Heart left ventricle (tissue), 16 donors: ENCODE measurements around the gene C3orf80. TPM values are rescaled to one million over a fixed set of nuclear protein-coding genes. Genes with fewer than 3 reads are reported as not detected.

Source experiments
- ATAC-seq, 4 donors: fragments of 200-7000 bp; cut with Tn5 transposase; one replicate each; pipeline ENCODE4 v1.9.1; 2020 to 2022; ENCODE audit warnings: moderate library complexity in 4 of 4, mild to moderate bottlenecking in 3 of 4, moderate number of reproducible peaks in 1 of 4
- DNase-seq, 5 donors: peaks; one replicate each; pipeline ENCODE4 v3.0.0-alpha.2; 2020
- H3K27ac ChIP-seq, 12 donors: fragments of 200-600 bp; sonication (generic) in 4 of 12; one replicate each; pipeline versions ENCODE4 v1.5.0 to v1.8.0; 2016 to 2022; ENCODE audit warnings: mild to moderate bottlenecking in 2 of 12
- H3K27me3 ChIP-seq, 9 donors: fragments of 200-600 bp; sonication (generic) in 2 of 9; one replicate each; pipeline versions ENCODE4 v1.5.1 to v1.8.0; 2016 to 2022; ENCODE audit warnings: mild to moderate bottlenecking in 3 of 9
- H3K36me3 ChIP-seq, 9 donors: fragments of 200-600 bp; sonication (generic) in 2 of 9; one replicate each; pipeline versions ENCODE4 v1.5.0 to v1.8.0; 2018 to 2022; ENCODE audit warnings: mild to moderate bottlenecking in 2 of 9
- H3K4me1 ChIP-seq, 12 donors: fragments of 200-600 bp; sonication (generic) in 4 of 12; one replicate each; pipeline versions ENCODE4 v1.5.0 to v1.8.0; 2016 to 2022; ENCODE audit warnings: mild to moderate bottlenecking in 3 of 12
- H3K4me3 ChIP-seq, 12 donors: fragments of 200-600 bp; sonication (generic) in 4 of 12; one replicate each; pipeline versions ENCODE4 v1.5.0 to v1.8.0; 2017 to 2022; ENCODE audit warnings: mild to moderate bottlenecking in 9 of 12, moderate library complexity in 4 of 12
- H3K9me3 ChIP-seq, 12 donors: fragments of 200-600 bp; sonication (generic) in 4 of 12; one replicate each; pipeline versions ENCODE4 v1.5.0 to v1.8.0; 2016 to 2022; ENCODE audit warnings: mild to moderate bottlenecking in 1 of 12
- POLR2A ChIP-seq, 2 donors: fragments of 450-650 bp; IDR thresholded peaks; one replicate each; pipeline ENCODE4 v1.6.1; 2017; ENCODE audit warnings: antibody characterized with exemption in 2 of 2, mild to moderate bottlenecking in 2 of 2, moderate library complexity in 2 of 2
- whole genome bisulfite sequencing, 4 donors: extraction: QIAGEN DNeasy Blood & Tissue Kit in 2 of 4; methylation state at CpG; one replicate each; pipeline versions ENCODE4 v1.1.5 to v1.1.7; 2013 to 2018; 5-methylcytosine and 5-hydroxymethylcytosine counted together
- intact Hi-C, 10 donors: fragments of 100-400 bp; cut with DNase I; formaldehyde crosslinking; loops; one replicate each; pipeline versions ENCODE4 v1.11.1 to v1.14.2; 2022
- polyA plus RNA-seq, 2 donors: library from polyadenylated mRNA; stranded (reverse); fragments of 200-250 nt; gene quantifications; one replicate each; pipeline ENCODE4 v1.2.3, GENCODE V29; 2013
- total RNA-seq, 9 donors: library from RNA; depleted of rRNA in 2 of 9; stranded (reverse); fragments of >200 nt in 2 of 9; fragmentation: NEBNext Ultra II Directional in 3 of 9; extraction: Animal tissue kit (Norgen Biotek cat#: 25700) in 3 of 9; gene quantifications; one replicate each; pipeline versions ENCODE4 v1.1.0 to v1.2.4, GENCODE V29; 2016 to 2023
- TF ChIP-seq, protein P1 (sequence below), 12 donors: fragments of 200-600 bp; sonication (generic) in 4 of 12; IDR thresholded peaks; one replicate each; pipeline versions ENCODE4 v1.5.0 to v1.8.0; 2018 to 2022; ENCODE audit warnings: antibody characterized with exemption in 12 of 12, mild to moderate bottlenecking in 5 of 12
- donor health status: ischemic (EF 13 %, LVEDD 7.1; RV severe dilation, severe dysfunction).
- donor health status: healthy with polysubstance abuse.
- donor health status: DM: no; HTN: yes; CAD: no.
- donor health status: DM: no; HTN: no; CAD: no.
- donor health status: ischemic (EF 25% LVEDD 6.9; RV normal size, moderate dysfunction).
- donor health status: ischemic (EF 25% LVEDD 5.7; RV mildly dilated, moderate dysfunction).
- donor health status: healthy.
- donor health status: DM: yes; HTN: yes; CAD: no.
- donor health status: ischemic (EF 35%, LVEDD 5.7; RV mildly dilated, moderate dysfunction).
- donor health status: nonischemic (EF 11% LVEDD 7.7; RV severe dilation, severe dysfunction).
- donor health status: DM: yes; HTN: yes; CAD: no.
- donor health status: PGD.
- donor health status: ischemic (EF 29% LVEDD 5.4; RV normal size, mild dysfunction).
- donor health status: nonischemic (EF 23%, LVEDD 6.1; RV moderate dilation, normal function).

C3orf80 gene
- total and polyA plus RNA-seq, 11 donors = 0.08 to 0.35 (median 0.13) TPM; not detected in 2

DNA sequence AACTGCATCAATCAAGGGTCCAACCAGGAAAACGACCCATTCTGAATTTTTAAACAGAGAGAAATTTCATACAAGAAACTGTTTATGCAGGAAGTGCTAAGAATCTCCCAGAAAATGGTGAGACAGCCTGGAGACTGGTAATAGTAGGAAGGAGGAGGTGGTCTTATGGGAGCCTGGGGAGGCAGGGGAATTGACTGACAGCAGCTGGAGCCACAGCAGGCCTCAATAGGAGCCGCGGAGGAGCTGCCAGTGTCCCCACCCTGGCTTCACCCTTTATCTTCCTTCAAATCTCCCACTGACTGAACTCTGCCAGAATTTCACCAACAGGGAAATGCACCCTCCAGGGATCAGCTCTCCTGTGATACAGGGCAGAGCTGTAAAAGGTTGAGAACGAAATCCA, 7.5 kb upstream of the C3orf80 start:
- ATAC-seq (no peak), DNase-seq (no peak)
- WGBS, 4 donors = 55 to 77% (median 60%) methylated on average over 4 of the region's 4 CpGs
- Histone ChIP-seq H3K4me1 (peaks cover 0 to 5% (median 0%) of the 10 kb centered on the region in 12 donors), H3K36me3 (no peaks in the 10 kb centered on the region), H3K9me3 (no peaks in the 10 kb centered on the region), H3K4me3 (no peak overlapping the region), H3K27me3 (peaks cover 0 to 44% (median 0%) of the 10 kb centered on the region in 9 donors), H3K27ac (no peak overlapping the region)
- TF ChIP-seq, protein P1, sequence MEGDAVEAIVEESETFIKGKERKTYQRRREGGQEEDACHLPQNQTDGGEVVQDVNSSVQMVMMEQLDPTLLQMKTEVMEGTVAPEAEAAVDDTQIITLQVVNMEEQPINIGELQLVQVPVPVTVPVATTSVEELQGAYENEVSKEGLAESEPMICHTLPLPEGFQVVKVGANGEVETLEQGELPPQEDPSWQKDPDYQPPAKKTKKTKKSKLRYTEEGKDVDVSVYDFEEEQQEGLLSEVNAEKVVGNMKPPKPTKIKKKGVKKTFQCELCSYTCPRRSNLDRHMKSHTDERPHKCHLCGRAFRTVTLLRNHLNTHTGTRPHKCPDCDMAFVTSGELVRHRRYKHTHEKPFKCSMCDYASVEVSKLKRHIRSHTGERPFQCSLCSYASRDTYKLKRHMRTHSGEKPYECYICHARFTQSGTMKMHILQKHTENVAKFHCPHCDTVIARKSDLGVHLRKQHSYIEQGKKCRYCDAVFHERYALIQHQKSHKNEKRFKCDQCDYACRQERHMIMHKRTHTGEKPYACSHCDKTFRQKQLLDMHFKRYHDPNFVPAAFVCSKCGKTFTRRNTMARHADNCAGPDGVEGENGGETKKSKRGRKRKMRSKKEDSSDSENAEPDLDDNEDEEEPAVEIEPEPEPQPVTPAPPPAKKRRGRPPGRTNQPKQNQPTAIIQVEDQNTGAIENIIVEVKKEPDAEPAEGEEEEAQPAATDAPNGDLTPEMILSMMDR (IDR thresholded peaks at IDR 0.05) = no peak
- TF ChIP-seq POLR2A (IDR thresholded peaks at IDR 0.05) = no peak
- intact Hi-C loops = no loop called here

DNA sequence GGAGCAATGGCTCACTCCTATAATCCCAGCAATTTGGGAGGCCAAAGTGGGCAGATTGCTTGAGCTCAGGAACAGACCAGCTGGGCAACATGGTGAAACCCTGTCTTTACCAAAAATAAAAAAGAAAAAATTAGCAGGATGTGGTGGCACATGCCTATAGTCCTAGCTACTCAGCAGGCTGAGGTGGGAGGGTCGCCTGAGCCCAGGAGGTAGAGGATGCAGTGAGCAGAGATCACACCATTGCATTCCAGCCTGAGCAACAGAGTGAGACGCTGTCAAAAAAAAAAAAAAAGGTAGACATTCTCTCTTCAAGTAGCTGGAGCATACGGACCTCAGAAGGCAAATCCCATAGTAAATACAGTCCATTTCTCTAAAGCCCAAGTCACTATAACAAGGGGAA, 7.1 kb upstream of the C3orf80 start:
- 43 to 59% (median 56%) methylated on average over 3 of the region's 3 CpGs for WGBS, 4 donors
- Histone ChIP-seq H3K9me3 (no peaks in the 10 kb centered on the region), H3K27ac (no peak overlapping the region), H3K36me3 (no peaks in the 10 kb centered on the region), H3K4me1 (peaks cover 0 to 5% (median 0%) of the 10 kb centered on the region in 12 donors), H3K27me3 (peaks cover 0 to 41% (median 0%) of the 10 kb centered on the region in 9 donors), H3K4me3 (no peak overlapping the region)
- ATAC-seq (no peak), DNase-seq (no peak)
- TF ChIP-seq, protein P1 (IDR thresholded peaks at IDR 0.05) = no peak
- no peak for TF ChIP-seq POLR2A (IDR thresholded peaks at IDR 0.05)
- intact Hi-C loops = no loop called here

DNA sequence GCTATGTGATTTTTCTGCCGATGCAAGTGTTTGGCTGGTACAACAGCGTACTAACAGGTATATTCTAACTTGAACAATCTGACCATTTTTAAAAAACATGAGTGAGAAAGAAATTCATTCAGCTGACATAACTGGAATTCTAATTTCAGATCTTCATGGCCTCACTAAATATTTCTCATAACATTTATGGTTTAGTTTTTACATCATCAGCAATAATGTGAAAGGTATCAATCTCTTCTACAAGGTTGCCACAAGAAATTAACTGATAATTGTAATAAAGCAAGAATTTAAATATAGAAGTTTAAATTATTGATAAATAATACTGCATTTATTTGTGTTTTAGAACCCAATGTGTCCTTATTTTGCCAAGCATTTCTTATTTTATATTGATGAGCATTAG, 5.2 kb upstream of the C3orf80 start:
- ATAC-seq = no peak
- 94 to 99% (median 97%) methylated on average over 2 of the region's 2 CpGs for WGBS, 4 donors
- Histone ChIP-seq H3K9me3 (no peaks in the 10 kb centered on the region), H3K27ac (peak overlapping the region in 1 of 12 donors; percentile 62), H3K27me3 (peaks cover 0 to 31% (median 0%) of the 10 kb centered on the region in 9 donors), H3K4me3 (no peak overlapping the region), H3K36me3 (no peaks in the 10 kb centered on the region), H3K4me1 (peaks cover 0 to 9% (median 2%) of the 10 kb centered on the region in 12 donors)
- no peak for DNase-seq
- no peak for TF ChIP-seq POLR2A (IDR thresholded peaks at IDR 0.05)
- TF ChIP-seq, protein P1 (IDR thresholded peaks at IDR 0.05) = no peak
- intact Hi-C loops = loop anchor here in 1 of 10 donors (10.0 kb wide), 1 partner anchor 185 kb away; no protein-coding TSS in a partner anchor

DNA sequence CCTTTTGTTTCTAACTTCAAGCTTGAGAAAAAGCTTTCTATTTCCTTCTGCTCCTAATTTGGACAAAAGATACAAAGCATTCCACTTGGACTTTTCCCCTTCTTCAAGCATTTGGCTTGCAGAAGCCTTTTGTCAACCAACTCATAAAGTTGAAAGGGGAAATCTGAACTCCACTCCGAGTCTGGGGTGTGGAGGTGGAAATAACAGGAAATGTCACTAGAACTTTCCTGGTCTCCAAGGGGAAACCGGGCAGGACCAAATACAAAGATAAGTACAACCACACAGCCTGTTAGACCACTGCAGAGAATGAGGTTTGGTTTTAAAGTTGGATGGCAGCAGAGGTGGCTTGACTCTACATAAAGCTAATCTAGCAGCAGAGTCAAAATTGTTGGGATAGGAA, 4.2 kb upstream of the C3orf80 start:
- H3K4me3 ChIP-seq = no peak overlapping the region
- peaks cover under 1 to 18% (median 3%) of the 10 kb centered on the region in 12 donors for H3K4me1 ChIP-seq
- peak overlapping the region in 3 of 12 donors; percentile 17 to 62 (median 27) for H3K27ac ChIP-seq
- TF ChIP-seq, protein P1 (IDR thresholded peaks at IDR 0.05) = no peak
- TF ChIP-seq POLR2A (IDR thresholded peaks at IDR 0.05) = no peak
- ATAC-seq (peak in 1 of 4 donors; percentile 34), DNase-seq (no peak)
- intact Hi-C loops = loop anchor here in 1 of 10 donors (10.0 kb wide), 1 partner anchor 186 kb away; no protein-coding TSS in a partner anchor
- H3K27me3 ChIP-seq = peaks cover 0 to 31% (median under 1%) of the 10 kb centered on the region in 9 donors
- 25 to 38% (median 32%) methylated on average over 2 of the region's 2 CpGs for WGBS, 4 donors
- no peaks in the 10 kb centered on the region for H3K36me3 ChIP-seq
- H3K9me3 ChIP-seq = no peaks in the 10 kb centered on the region
